ENCODE data around the gene IFT122.

- TF ChIP-seq FOXM1 (IDR thresholded peaks at IDR 0.05; ENCODE audit: borderline replicate concordance): no peak
- no peak for TF ChIP-seq BHLHE40 (IDR thresholded peaks at IDR 0.05; ENCODE audit: borderline replicate concordance)
- TF ChIP-seq SUZ12 (IDR thresholded peaks at IDR 0.05): no peak
- no peak for TF ChIP-seq TARDBP (IDR thresholded peaks at IDR 0.05)
- no peak for TF ChIP-seq L3MBTL2 (conservative IDR thresholded peaks at IDR 0.05)
- no peak for TF ChIP-seq SP1 (IDR thresholded peaks at IDR 0.05)
- TF ChIP-seq ELF4 (IDR thresholded peaks at IDR 0.05): no peak
- TF ChIP-seq NFRKB (IDR thresholded peaks at IDR 0.05): no peak
- TF ChIP-seq ARNT (IDR thresholded peaks at IDR 0.05): no peak
- no peak for TF ChIP-seq FOXA1 (IDR thresholded peaks at IDR 0.05)
- TF ChIP-seq FOXK2 (IDR thresholded peaks at IDR 0.05): no peak
- no peak for TF ChIP-seq LEF1 (IDR thresholded peaks at IDR 0.05; ENCODE audit: borderline replicate concordance)
Measured at GRCh38 chr3:129567939-129568338, 127.9 kb downstream of the IFT122 start.

Measured in HEK293T (cell line).